ENCODE results near the gene TWF1.
A peak's percentile ranks its signal among the peaks of the same experiment; 100 is the strongest.
"Not testable (repeated sequence)": the region's sequence is repeated elsewhere in the genome, so short reads cannot be mapped to it uniquely, and the experiment has no call there.

The TWF1 gene

DNA sequence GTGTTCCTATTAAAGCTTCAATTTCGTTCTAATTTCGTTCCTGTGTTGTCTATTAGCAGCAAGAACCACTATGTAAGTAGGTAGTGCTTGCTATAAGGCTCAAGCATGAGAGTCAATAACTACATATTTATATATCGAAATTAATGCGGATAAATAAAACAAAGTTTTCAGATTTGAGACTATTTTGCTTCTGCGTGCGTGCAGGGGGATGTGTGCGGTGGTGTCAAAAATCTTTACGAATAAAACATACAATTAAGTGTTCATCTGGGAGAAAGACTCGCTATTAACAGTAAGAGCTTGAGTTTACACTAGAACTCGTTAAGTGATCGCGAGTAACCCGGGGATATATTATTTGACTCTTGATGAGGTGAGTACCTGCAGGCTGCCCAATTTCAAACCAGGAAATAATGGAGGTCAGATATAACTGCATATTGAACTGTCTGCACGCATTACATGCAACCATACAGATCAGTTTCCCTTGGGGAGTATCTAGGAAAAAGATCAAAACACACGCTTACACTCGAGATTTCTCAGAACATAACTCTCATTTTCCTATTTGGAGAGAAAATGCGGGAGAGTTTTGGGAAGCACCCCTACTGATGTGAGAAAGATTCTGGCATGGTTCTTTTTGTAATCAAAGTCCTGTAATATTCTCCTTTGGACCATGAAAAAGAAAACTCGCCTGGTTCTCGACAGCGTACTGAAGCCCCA lies 813 bp downstream of the TWF1 start:
- no peak for DNase-seq (ENCODE audit: low spot score)

DNA sequence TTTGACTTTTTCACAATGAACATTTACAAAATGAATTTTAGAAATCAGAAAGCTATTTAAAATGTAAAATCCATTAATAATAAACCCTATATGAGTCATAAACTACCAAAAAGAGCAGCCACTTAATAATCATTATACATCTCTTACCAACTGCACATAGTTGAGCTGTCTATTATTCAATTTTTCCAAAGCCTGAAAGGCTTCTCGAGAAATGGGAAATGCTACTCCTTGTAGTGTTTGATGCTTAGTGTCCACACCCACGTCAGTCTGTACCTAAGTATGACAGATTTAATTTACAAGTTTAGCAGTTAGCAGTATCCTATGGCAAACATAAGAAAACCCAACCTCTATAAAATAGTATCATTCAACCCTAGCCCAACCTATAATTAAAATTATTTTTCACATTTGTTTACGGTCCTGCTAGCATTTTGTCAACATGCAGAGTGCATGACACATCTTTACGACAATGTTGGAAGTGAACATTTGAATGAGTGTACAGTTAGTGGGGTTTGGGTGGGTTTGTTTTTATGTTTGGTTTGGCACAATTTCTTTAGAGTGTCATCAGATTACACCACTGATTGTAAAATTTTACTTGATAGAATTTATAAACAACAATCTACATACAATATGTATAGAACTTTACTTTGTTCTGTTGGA lies 8.4 kb downstream of the TWF1 start:
- DNase-seq (ENCODE audit: low spot score), result no peak

DNA sequence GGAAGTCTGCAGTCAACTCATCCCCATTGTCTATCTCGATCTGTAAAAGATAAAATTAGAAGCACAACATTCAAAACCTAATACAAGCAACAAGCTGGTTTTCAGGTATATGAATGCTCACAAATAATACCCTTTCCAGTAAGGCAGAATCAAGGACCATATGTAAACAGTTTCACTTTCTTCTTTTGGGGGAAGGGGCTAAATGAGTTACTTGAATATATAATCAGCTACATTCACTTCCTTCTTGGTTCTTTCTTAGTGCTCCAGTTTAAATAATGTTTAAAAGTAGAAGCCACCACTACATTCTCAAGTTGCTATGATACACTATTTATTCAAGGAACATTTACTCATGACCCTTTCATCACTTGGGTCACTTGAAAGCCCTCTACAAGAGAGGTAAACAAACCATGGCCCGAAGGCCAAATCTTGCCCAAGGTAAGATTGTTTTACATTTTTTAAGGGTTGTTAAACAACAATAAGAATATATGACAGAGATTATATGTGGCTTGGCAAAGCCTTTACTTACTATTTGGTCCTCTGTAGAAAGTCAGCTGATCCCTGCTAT lies 10.3 kb downstream of the TWF1 start:
- no peak for DNase-seq (ENCODE audit: low spot score)

DNA sequence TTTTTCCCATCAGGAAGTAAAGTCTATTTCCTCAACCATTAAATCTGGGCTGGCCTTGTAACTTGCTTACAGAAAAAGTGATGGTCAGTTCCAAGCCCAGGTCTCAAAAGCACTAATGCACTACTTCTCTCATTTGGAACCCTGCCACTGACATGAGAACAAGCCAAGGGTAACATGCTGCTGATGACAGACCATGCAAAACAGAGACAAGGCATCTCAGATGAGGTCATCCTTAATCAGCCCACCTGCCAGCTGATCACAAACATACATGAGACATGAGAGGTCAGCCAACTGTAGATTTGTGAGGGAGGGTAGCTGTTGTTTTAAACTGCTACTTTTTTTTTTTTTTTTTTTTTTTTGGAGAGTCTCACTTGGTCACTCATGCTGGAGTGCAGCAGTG lies 16.2 kb downstream of the TWF1 start:
- DNase-seq (ENCODE audit: low spot score), result no peak

DNA sequence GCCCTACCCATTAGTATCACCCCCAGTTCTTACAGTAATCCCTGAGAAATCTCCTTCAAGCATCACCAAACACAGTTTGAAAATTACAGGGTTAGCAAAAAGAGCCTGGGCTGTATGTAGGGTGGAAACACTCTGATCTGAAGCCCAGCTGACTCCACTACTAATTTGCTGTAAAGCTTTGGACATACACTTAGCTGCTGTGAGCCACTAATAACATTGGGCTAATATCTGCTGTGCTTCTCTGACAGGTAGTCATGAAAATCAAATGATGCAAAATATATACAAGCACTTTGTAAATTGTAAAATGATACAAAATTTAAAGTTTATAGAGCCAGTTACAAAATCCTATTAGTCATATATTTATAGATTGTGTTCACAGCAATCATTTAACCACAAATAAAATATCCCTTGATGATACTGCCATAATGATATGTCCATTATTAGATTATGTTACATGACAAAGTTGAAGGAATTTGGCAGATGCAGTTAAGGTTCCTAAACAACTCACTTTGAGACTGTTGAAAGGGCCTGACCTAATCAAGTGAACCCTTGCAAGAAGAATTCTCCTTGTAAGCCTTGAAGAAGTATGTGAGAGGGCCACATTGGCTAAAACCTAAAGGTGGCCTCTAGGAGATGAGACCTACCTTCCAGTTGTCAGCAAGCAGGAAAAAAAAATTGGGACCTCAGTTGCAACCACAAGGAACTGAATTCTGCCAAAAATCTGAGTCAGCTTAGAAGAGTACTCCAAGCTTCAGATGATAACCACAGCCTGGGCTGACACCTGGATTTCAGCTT lies 19.0 kb downstream of the TWF1 start:
- DNase-seq (ENCODE audit: low spot score), result no peak

DNA sequence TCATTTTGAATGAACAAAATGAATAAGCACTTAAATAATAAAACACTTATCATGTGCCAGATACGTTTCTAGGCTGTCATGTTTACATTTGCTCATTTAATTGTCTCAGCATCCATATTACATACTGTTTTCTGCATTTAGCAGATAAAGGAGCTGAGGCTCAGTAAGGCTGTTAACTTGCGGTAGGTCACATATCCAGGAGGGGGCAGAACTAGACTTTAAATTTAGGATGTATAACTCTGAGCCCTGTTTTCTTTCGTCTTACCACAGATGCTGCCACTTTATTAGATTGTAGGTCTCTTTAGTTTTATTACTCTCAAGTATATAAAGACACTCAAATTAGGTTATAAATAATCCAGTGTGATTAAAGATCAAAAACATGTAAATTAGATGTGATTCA lies 29.6 kb downstream of the TWF1 start:
- peak; percentile 17 for DNase-seq (ENCODE audit: low spot score)

DNA sequence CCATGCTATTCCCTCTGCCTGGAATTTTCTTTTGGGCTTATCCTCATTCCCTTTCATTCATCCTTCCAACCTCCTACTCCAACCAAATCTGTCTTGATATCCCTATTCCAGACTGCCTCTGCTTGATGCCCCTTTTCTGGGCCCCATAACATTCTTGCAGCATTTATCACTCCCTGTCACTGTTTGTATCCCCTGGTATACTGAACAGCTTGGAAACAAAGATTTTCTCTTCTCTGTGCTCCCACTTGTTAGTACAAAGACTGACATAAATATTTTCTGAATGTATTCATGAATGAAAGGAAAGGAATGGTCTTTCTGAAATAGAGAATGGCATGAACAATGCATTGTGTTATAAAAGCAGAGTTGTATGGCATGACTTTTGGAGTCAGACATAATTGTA lies 39.8 kb downstream of the TWF1 start:
- DNase-seq (ENCODE audit: low spot score), result no peak

DNA sequence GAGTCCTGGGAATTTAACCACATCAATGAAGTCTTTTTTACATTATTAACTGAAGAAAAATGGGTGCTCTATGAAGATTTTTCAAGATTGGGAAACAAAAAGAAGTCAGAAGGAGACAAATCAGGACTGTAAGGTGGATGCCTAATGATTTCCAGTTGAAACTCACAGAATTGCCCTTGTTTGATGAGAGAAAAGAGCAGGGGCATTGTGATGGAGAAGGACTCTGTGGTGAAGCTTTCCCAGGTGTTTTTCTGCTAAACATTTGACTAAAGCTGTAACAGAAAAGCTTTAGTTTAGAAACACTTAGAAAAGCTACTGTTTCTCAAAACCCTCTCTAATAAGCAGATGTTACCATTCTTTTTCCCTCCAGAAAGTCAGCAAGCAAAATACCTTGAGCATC lies 41.6 kb downstream of the TWF1 start:
- DNase-seq (ENCODE audit: low spot score), result no peak

DNA sequence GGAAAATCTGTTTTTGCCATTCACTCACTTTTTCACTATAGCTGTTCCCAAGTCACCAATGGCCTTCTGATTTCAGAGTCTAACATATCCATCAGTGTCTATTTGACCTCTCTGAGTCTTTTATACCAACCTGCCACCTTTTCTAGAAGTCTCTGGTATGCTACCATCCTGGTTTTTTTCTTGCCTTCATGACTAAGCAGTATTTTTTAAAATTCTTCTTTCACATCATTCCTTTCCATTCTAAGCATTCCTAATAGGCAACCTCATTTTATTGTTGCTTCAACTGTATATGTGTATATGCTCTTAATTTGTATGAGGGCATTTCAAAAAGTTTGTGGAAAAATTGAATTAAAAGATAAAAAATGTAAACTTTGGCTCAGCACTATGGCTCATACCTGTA lies 42.3 kb downstream of the TWF1 start:
- no peak for DNase-seq (ENCODE audit: low spot score)

DNA sequence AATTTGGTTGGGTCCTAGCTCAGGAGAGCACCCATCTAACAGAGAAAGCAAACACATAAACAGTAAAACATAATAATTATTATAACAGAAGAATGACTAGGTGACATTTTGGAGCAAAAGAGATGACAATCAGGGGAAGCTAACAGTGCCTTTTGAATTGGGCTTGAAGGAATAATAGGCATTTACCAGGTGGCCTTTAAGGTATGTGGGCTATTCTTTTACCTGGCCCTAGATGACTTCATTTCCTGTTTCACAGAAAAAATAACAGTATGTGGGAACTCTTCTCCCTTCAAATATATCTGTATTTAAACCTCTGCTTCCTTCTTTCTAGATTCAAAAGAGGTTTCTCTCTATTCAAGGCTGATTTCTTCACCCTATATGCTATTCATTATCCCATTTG lies 43.5 kb downstream of the TWF1 start:
- DNase-seq (ENCODE audit: low spot score), result no peak

DNA sequence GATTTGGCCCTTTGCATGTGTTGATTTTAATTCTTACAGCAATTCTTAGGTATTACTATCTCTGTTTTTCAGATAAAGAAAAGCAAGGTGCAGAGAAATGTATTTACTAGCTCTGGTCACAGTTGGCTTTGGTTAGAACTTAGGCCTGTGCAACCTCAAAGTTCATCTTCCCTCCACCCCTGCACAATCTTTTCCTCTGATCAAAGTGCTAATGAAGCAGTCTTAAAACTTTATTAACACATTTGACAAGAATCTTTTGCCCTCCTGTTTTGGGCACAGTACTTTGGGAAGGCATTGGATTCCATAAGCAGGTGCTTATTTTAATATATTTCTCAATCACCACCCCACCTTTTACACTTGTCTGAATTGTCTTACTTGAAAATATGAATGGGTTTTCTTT lies 44.6 kb downstream of the TWF1 start:
- DNase-seq (ENCODE audit: low spot score), result no peak

DNA sequence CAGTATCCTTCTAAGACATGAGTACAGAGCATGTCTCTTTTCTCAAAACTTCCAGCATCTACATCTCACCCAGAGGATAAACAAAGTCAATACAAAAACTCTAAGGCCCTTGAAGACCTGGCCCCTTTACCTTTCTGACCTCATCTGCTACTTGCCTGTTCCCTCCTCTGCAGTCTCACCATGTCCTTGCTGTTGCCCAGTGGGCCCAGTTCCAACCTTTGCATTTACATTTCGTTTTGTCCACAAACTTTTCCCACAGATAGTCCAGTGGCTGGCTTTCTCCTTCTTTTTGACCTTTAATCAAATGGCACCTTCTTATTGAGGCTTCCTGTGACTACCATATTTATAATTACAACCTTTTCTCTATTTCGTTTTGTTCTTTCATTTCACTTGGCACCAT lies 45.7 kb downstream of the TWF1 start:
- no peak for DNase-seq (ENCODE audit: low spot score)

DNA sequence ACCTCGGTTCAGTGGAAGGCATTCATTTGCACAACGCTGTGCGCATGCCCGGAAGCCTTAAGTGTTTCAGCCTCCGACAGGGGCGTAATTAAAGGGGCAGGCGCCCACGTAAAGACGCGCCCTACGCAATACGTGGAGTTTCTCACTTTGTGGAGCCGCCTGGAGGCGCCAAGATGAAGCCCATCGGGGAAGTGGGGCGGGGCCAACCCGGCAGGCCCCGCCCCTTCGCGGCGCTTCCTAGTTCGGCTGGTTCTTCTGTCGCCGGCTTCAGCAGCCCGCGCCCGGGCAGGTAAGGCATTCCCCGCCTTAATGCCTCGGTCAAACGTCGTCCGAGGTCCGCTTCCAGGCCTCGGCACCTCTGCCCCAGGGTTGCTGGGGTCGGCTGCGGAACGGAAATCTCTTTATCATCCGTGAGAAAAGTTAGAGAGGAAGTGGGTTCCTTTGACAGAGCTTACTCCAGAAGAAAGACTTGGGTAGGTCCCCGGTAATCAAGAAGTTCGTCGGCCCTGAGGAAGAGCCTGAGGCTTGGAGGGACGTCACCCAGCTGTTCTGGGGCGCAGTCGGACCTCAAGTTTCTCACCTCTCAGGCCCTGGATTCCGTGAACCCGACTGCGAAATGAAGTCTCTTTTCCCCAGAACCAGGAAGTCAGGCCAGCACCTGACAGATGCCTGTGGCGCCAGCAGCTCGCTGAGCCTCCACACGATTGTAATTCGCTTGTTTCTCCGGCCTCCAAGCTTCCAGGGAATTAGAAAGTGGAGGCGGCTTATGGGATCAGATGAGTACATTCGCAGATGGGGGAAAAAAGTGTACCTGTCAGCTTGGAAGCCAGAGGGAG lies 47.2 kb downstream of the TWF1 start, which contains the start of the genes IRAK4 and PUS7L:
IRAK4 (plus strand) TSS at position 224 of the 836 bp plus-strand sequence. CDS start 9,161 bp downstream, outside the sequence.
PUS7L (minus strand) TSS at position 63 of the 836 bp plus-strand sequence. CDS start 3,545 bp downstream, outside the sequence.
- peak; percentile 90 for DNase-seq (ENCODE audit: low spot score)

DNA sequence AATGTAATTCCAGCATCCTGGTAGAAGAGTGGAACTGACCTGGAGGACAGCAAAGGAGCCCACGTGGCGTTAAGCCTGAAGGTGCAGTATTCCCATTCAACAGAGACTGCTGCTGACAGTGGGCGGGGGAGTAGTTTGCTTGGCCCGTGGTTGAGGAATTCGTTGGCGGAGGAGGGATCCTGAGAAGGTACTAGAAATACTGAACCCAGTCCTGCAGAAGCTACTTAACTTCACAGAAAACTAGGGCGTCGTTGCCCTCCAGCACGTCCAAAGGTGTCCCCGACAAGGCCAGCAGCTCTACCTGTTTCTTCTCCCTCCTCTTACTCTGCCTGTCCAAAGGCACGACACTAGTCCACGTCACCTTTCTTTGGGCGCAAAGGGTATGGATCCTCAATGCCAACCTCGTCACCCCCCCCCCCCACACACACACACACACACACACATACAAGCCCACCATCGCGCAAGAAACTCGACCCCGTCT lies 47.8 kb downstream of the TWF1 start:
- DNase-seq (ENCODE audit: low spot score), result peak; percentile 48

DNA sequence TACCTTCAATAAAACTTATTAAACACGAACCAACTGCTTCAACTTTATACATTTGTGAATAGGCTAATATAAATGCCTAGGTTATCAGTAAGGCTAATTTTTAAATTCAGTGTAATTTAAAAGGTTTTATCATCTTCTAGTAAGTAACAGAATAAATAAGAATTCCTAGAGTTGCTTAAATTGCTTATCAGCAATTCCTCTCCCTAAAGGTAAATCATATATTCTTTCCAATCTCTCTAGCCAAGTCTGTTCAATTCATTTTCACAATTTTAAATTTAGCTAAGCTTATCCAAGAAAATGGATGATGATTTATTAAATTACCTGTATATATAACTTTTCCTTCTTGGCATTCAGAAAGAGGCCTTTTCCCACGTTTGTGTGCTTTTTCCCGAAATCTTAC lies 52.1 kb downstream of the TWF1 start:
- DNase-seq (ENCODE audit: low spot score), result no peak

DNA sequence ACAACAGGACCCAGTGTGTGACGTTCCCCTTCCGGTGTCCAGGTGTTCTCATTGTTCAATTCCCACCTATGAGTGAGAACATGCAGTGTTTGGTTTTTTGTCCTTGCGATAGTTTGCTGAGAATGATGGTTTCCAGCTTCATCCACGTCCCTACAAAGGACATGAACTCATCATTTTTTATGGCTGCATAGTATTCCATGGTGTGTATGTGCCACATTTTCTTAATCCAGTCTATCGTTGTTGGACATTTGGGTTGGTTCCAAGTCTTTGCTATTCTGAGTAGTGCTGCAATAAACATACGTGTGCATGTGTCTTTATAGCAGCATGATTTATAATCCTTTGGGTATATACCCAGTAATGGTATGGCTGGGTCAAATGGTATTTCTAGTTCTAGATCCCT lies 54.8 kb downstream of the TWF1 start:
- DNase-seq (ENCODE audit: low spot score), result not testable (repeated sequence)

DNA sequence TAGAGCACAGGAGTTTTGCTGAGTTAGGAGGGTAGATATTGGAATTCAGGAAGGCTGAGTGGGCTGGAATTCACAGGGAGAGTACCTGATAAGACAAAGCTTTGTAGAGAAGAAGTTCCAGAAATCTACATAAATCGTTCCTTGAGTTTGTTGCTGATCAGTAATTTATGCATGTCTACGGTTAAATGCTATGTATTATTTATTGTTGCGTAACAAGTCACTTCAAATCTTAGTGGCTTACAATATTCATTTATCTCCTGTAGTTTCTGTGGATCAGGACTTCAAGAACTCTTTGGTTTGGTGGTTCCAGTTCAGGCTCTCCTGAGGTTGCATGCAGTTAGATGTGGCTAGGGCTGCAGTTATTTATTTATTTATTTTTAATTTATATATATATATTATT lies 55.3 kb downstream of the TWF1 start:
- no peak for DNase-seq (ENCODE audit: low spot score)

DNA sequence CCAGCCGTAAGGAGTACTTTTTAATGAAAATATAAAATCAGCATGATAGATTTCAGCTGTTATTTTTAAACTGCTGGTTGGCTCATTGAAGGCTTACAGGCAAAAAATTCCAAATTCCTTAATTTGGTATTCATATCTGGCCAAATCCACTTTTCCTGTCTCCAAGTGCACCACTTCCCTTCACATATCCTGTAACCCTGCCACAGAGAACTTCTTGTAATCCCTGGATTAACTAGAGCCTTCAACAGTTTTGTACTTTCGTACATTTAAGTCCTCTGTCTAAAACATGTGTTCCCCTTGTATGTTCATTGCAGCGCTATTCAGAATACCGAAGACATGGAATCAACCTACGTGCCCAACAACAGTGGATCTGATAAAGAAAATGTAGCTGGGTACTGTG lies 57.1 kb downstream of the TWF1 start:
- DNase-seq (ENCODE audit: low spot score), result no peak

DNA sequence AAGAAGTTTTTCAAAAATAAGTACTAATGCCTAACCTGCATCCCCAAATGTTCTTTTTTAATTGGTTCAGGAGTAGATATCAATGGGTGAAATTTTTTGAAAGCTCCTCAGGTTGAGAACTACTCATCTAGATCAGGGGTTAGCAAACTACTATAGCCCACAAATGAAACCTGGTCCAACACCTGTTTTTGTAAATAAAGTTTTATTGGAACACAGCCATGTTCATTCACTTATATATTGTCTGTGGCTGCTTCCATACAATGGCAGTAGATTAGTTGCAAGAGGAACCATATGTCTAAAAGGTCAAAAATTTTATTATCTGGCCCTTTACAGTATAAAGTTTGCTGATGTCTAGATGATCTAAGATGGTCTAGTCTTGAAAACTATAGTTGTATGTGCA lies 61.3 kb downstream of the TWF1 start:
- DNase-seq (ENCODE audit: low spot score), result no peak
